Spleen (tissue), 7 donors: Measurements from ENCODE around the gene MAP4K2.

Source experiments
- POLR2AphosphoS5 ChIP-seq, 3 donors: sonication (generic); formaldehyde crosslinking; IDR thresholded peaks; one replicate each; pipeline ENCODE4 v1.5.1; 2017; ENCODE audit warnings: antibody characterized with exemption in 3 of 3
- TF ChIP-seq, protein P1 (sequence below), 11 experiments: fragments of 200-600 bp in 7 of 11; fragments of 450-650 bp in 4 of 11; sonication (generic) in 4 of 11; IDR thresholded peaks in 8 of 11; conservative IDR thresholded peaks in 3 of 11; 1 replicate in 7 of 11; 2 replicates in 4 of 11; pipeline versions ENCODE4 v1.4.0 to v1.8.0; 2016 to 2021; ENCODE audit warnings: antibody characterized with exemption in 11 of 11, inconsistent platforms in 4 of 11, mild to moderate bottlenecking in 1 of 11
- donor health status: DM: no; HTN: no; CAD: no; lungs with moderate emphysema.
- donor health status: DM: no; HTN: no; CAD: no.
- donor health status: DM: no; HTN: no; CAD: no.

GRCh38 chr11:64751136-64751535 is 51.9 kb downstream of the MAP4K2 start:
- no peak for TF ChIP-seq POLR2AphosphoS5 (IDR thresholded peaks at IDR 0.05)
- TF ChIP-seq, protein P1, sequence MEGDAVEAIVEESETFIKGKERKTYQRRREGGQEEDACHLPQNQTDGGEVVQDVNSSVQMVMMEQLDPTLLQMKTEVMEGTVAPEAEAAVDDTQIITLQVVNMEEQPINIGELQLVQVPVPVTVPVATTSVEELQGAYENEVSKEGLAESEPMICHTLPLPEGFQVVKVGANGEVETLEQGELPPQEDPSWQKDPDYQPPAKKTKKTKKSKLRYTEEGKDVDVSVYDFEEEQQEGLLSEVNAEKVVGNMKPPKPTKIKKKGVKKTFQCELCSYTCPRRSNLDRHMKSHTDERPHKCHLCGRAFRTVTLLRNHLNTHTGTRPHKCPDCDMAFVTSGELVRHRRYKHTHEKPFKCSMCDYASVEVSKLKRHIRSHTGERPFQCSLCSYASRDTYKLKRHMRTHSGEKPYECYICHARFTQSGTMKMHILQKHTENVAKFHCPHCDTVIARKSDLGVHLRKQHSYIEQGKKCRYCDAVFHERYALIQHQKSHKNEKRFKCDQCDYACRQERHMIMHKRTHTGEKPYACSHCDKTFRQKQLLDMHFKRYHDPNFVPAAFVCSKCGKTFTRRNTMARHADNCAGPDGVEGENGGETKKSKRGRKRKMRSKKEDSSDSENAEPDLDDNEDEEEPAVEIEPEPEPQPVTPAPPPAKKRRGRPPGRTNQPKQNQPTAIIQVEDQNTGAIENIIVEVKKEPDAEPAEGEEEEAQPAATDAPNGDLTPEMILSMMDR (IDR thresholded peaks at IDR 0.05 in 8 of 11, conservative IDR thresholded peaks at IDR 0.05 in 3 of 11), result no peak
